Fibroblast of lung (primary cell): ENCODE results near the gene PRCD. TPM values are rescaled to one million over a fixed set of nuclear protein-coding genes. Genes with fewer than 3 reads are reported as not detected.
"Not testable (repeated sequence)": the region's sequence is repeated elsewhere in the genome, so short reads cannot be mapped to it uniquely, and the experiment has no call there.

Experiments
- DNase-seq, 2 donors: peaks; one replicate each; pipeline versions ENCODE4 v3.0.0 to v3.0.0-alpha.2; 2010; ENCODE audit warnings: low read depth in 2 of 2
- H2AFZ ChIP-seq: 2 replicates; pipeline ENCODE4 v1.5.1; 2012; ENCODE audit warnings: low read length, control low read depth, inconsistent platforms
- H3K27ac ChIP-seq: 2 replicates; pipeline ENCODE4 v1.5.1; 2011; ENCODE audit warnings: low read length, control low read depth; ENCODE audit not compliant: insufficient read depth
- H3K27me3 ChIP-seq: 2 replicates; pipeline ENCODE4 v1.5.1; 2011; ENCODE audit warnings: mild to moderate bottlenecking, low read length; ENCODE audit not compliant: control insufficient read depth, insufficient read depth
- H3K36me3 ChIP-seq: 2 replicates; pipeline ENCODE4 v1.5.1; 2011; ENCODE audit warnings: low read length; ENCODE audit not compliant: control insufficient read depth, insufficient read depth
- H3K4me1 ChIP-seq: 2 replicates; pipeline ENCODE4 v1.5.1; 2011; ENCODE audit warnings: low read length; ENCODE audit not compliant: control insufficient read depth, insufficient read depth; ENCODE audit errors: extremely low read depth
- H3K4me2 ChIP-seq: 2 replicates; pipeline ENCODE4 v1.5.1; 2011; ENCODE audit warnings: low read length, control low read depth; ENCODE audit not compliant: insufficient read depth; ENCODE audit errors: extremely low read depth
- H3K4me3 ChIP-seq, 4 experiments: fragments of 200-600 bp in 1 of 4; sonication (generic) in 1 of 4; replicated peaks in 1 of 4; 2 replicates each; pipeline ENCODE4 v1.5.1; 2011 to 2016; ENCODE audit warnings: low read length in 4 of 4, low read depth in 3 of 4, mild to moderate bottlenecking in 3 of 4, control low read depth in 2 of 4, inconsistent platforms in 1 of 4, mixed read lengths in 1 of 4; ENCODE audit not compliant: insufficient read depth in 1 of 4; ENCODE audit errors: control extremely low read depth in 1 of 4
- H3K79me2 ChIP-seq: 2 replicates; pipeline ENCODE4 v1.5.1; 2012; ENCODE audit warnings: mild to moderate bottlenecking, low read length, inconsistent platforms; ENCODE audit not compliant: control insufficient read depth, insufficient read depth
- H3K9ac ChIP-seq: 2 replicates; pipeline ENCODE4 v1.5.1; 2011; ENCODE audit warnings: mild to moderate bottlenecking, low read length, control low read depth; ENCODE audit not compliant: insufficient read depth
- H3K9me3 ChIP-seq: 2 replicates; pipeline ENCODE4 v1.5.1; 2012; ENCODE audit warnings: low read depth, low read length; ENCODE audit not compliant: control insufficient read depth, insufficient read depth
- H4K20me1 ChIP-seq: 2 replicates; pipeline ENCODE4 v1.5.1; 2011; ENCODE audit warnings: low read length; ENCODE audit not compliant: control insufficient read depth, insufficient read depth; ENCODE audit errors: extremely low read depth
- EZH2 ChIP-seq: IDR thresholded peaks from 2 replicates; pipeline ENCODE4 v1.5.1; 2012; ENCODE audit warnings: low read length, control low read depth, mild to moderate bottlenecking; ENCODE audit errors: missing control alignments
- polyA plus RNA-seq, 2 donors: library from polyadenylated mRNA; depleted of rRNA in 1 of 2; stranded (reverse) in 1 of 2; unstranded in 1 of 2; fragments of >200 nt; gene quantifications; 2 replicates each; pipeline ENCODE4 v1.2.1, GENCODE V29; 2011 to 2012; ENCODE audit warnings: missing spikeins in 1 of 2
- total RNA-seq: library from RNA; depleted of rRNA; stranded (reverse); fragments of >200 nt; gene quantifications from 2 replicates; pipeline ENCODE4 v1.2.1, GENCODE V29; 2014
- TF ChIP-seq, protein P1 (sequence below), 2 donors: IDR thresholded peaks in 1 of 2; conservative IDR thresholded peaks in 1 of 2; 1 replicate in 1 of 2; 2 replicates in 1 of 2; pipeline ENCODE4 v1.5.1; 2011 to 2012; ENCODE audit warnings: low read length in 2 of 2, control low read depth in 1 of 2, inconsistent platforms in 1 of 2, low read depth in 1 of 2, mild to moderate bottlenecking in 1 of 2

PRCD gene
- total and polyA plus RNA-seq, 2 donors (not counting 1 experiment from before 2014, with no cell fraction given): 0.89 to 4.3 TPM

GRCh38 chr17:76513306-76513692 lies 26.5 kb upstream of the PRCD start:
- peaks cover 10% of the 10 kb centered on the region for H3K4me1 ChIP-seq
- no peak overlapping the region for H3K9ac ChIP-seq
- no peaks in the 10 kb centered on the region for H3K79me2 ChIP-seq
- no peak overlapping the region for H3K4me2 ChIP-seq
- no peaks in the 10 kb centered on the region for H3K36me3 ChIP-seq
- TF ChIP-seq, protein P1, sequence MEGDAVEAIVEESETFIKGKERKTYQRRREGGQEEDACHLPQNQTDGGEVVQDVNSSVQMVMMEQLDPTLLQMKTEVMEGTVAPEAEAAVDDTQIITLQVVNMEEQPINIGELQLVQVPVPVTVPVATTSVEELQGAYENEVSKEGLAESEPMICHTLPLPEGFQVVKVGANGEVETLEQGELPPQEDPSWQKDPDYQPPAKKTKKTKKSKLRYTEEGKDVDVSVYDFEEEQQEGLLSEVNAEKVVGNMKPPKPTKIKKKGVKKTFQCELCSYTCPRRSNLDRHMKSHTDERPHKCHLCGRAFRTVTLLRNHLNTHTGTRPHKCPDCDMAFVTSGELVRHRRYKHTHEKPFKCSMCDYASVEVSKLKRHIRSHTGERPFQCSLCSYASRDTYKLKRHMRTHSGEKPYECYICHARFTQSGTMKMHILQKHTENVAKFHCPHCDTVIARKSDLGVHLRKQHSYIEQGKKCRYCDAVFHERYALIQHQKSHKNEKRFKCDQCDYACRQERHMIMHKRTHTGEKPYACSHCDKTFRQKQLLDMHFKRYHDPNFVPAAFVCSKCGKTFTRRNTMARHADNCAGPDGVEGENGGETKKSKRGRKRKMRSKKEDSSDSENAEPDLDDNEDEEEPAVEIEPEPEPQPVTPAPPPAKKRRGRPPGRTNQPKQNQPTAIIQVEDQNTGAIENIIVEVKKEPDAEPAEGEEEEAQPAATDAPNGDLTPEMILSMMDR (conservative IDR thresholded peaks at IDR 0.05 in 1 of 2, IDR thresholded peaks at IDR 0.05 in 1 of 2; ENCODE audit: low read depth in 1 of 2, low read length in 2 of 2): no peak
- TF ChIP-seq EZH2: no peak
- H3K9me3 ChIP-seq: no peaks in the 10 kb centered on the region
- no peak overlapping the region for H3K4me3 ChIP-seq
- no peaks in the 10 kb centered on the region for H4K20me1 ChIP-seq
- H3K27me3 ChIP-seq: peaks cover 2% of the 10 kb centered on the region
- no peak overlapping the region for H3K27ac ChIP-seq
- DNase-seq: no peak
- no peak overlapping the region for H2AFZ ChIP-seq

DNA sequence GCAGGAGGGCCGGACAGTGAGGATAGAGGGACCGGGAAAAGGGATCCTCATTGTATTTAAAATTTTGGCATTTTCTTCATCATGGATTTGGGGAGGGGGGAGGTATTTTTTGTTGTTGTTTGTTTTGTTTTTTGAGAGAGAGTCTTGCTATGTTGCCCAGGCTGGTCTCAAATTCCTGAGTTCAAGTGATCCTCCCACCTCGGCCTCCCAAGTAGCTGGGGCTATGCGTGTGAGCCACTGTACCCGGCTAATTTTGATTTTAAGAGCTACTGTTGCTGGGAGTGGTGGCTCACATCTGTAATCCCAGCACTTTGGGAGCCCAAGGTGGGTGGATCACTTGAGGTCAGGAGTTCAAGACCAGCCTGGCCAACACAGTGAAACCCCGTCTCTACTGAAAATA lies 25.5 kb upstream of the PRCD start:
- H4K20me1 ChIP-seq, DNase-seq: not testable (repeated sequence)

GRCh38 chr17:76515274-76515949 lies 24.4 kb upstream of the PRCD start:
- peak overlapping the region; percentile 90 for H3K27ac ChIP-seq
- H3K4me2 ChIP-seq: peak overlapping the region; percentile 61
- H2AFZ ChIP-seq: peak overlapping the region; percentile 60
- H3K79me2 ChIP-seq: no peaks in the 10 kb centered on the region
- H3K4me1 ChIP-seq: peaks cover 10% of the 10 kb centered on the region
- H3K4me3 ChIP-seq: peak overlapping the region in 3 of 4 experiments; percentile 3 to 46 (median 41)
- DNase-seq: peak; percentile 96
- no peaks in the 10 kb centered on the region for H4K20me1 ChIP-seq
- no peak for TF ChIP-seq EZH2
- TF ChIP-seq, protein P1 (conservative IDR thresholded peaks at IDR 0.05 in 1 of 2, IDR thresholded peaks at IDR 0.05 in 1 of 2; ENCODE audit: low read depth in 1 of 2, low read length in 2 of 2): no peak
- peaks cover 2% of the 10 kb centered on the region for H3K27me3 ChIP-seq
- H3K9me3 ChIP-seq: no peaks in the 10 kb centered on the region
- peak overlapping the region; percentile 63 for H3K9ac ChIP-seq
- no peaks in the 10 kb centered on the region for H3K36me3 ChIP-seq

More for the DNA sequence above, 25.5 kb upstream of the PRCD start:
- H3K4me1 ChIP-seq: peaks cover 10% of the 10 kb centered on the region
- not testable (repeated sequence) for H3K4me3 ChIP-seq, H3K9ac ChIP-seq, H3K9me3 ChIP-seq, H3K79me2 ChIP-seq, H3K27me3 ChIP-seq, H3K27ac ChIP-seq, H3K36me3 ChIP-seq, H2AFZ ChIP-seq, H3K4me2 ChIP-seq
